ENCODE measurements around the gene TNNI2.

TNNI2 gene

GRCh38 chr11:1888811-1889210, 50.0 kb downstream of the TNNI2 start:
- DNase-seq (ENCODE audit: low spot score) = no peak

DNA sequence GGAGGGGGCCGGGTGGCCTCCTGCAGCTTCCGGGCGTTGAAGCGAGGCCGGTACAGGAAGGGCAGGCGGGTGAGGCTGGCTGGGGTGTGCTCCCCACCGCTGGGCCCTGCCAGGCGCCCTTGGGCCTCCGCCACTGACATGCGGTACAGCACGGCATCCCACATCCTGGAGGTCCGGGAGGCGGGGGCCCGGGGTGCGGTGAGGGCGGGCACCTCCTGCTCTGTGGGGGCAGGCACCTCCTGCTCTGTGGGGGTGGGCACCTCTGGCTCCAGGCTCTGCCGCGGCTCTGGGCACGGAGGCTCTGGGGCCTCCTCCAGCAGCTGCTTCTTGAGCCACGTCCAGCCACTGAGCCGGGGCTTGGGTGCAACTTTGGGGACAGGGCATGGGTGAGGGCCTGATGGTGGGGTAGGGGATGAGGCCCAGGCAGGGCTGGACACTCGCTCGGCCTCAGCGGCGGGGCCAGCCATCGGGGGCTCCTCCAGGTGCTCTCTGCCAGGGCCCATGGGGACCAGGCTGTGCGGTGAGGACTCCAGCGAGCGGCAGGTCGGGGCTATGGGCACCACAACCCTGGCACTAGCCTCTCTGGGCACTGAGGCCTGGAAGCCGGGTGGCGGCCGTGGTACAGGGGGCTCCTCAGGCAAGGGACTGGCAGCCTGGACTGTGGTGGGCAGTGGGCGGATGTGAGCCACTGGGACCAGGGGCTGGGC, 50.6 kb downstream of the TNNI2 start:
- DNase-seq (ENCODE audit: low spot score) = no peak

DNA sequence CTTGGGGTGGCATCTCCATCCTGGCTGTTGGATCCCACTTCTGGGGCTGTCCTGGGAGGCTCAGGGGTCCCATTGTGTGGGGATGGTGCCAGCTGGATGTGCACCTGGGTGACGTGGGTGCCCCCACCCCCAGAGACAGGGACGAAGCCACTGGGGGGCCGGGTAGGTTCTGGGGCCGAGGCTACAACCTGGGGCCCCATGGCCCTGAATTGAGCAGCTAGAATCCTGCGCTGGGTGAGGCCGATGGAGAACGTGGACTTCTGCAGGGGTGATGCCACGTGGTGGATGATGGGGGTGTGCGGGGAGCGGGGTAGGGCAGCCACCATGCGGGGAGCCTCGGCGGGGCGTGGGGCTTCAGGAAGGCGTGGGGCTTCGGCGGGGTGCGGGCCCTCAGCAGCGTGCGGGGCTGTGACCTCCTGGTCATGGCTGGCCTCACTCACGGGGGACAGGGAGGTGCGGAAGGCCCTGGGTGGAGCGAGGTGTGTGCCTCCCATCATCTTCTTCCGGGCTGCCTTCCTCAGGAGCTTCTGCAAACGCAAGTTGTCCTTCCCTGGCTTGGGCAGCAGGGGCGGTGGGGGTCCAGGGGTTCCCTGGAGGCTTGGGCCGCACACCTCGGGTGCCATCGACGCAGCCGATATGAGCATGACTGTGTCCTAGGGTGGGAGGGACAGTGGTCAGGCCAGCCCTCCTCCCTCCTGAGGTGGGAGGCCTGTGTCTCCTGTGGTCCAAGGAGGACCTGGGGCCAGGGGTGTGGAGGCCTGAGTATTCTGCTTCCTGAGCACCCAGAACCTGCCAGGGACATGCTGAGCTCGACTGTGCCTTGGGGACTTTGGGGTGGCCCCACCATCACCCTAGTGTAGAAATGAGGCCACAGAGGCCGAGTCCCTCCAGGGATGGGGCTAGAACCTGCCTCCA, 51.4 kb downstream of the TNNI2 start:
- no peak for DNase-seq (ENCODE audit: low spot score)

All from RKO (cell line).